ENCODE data around the gene KIF26B.
"Not testable (repeated sequence)": the region's sequence is repeated elsewhere in the genome, so short reads cannot be mapped to it uniquely, and the experiment has no call there.

Gene KIF26B

DNA sequence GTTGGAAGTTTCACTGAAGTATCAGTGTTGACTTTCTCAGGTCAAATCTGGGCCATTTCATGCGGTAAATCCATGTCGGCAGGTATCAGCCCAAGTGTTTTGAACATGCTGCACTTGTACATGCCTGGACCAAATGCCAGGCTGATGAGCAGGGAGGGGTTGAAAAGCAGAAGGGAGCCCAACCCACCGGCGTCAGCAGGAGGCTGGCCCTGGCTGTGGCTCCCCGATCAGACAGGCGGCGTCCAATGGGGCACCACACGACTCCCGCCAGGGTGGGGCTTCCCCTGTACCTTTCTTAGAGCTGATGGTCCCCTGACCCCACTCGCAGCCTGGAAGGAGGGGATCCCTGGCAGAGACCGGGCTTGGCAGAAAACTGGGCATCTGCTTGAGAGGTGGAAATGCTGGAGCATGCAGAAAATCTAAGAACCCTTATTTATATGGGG is 540.0 kb downstream of the KIF26B start:
- no peaks in the 10 kb centered on the region for H3K4me1 ChIP-seq (ENCODE audit: control insufficient read depth, insufficient read depth, low read length)
- no peaks in the 10 kb centered on the region for H3K9me3 ChIP-seq (ENCODE audit: control insufficient read depth, low read length)
- H3K27ac ChIP-seq (ENCODE audit: insufficient read depth, low read depth, low read length, poor library complexity, severe bottlenecking), result no peak overlapping the region
- H3K4me3 ChIP-seq (ENCODE audit: insufficient read depth, low read depth, low read length), result no peak overlapping the region
- H3K27me3 ChIP-seq (ENCODE audit: control insufficient read depth, insufficient read depth, low read length, poor library complexity, severe bottlenecking), result no peaks in the 10 kb centered on the region
- H3K36me3 ChIP-seq (ENCODE audit: control insufficient read depth, insufficient read depth, low read length), result no peaks in the 10 kb centered on the region
- WGBS, 2 experiments, result 76 to 77% methylated on average over 11 of the region's 11 CpGs

DNA sequence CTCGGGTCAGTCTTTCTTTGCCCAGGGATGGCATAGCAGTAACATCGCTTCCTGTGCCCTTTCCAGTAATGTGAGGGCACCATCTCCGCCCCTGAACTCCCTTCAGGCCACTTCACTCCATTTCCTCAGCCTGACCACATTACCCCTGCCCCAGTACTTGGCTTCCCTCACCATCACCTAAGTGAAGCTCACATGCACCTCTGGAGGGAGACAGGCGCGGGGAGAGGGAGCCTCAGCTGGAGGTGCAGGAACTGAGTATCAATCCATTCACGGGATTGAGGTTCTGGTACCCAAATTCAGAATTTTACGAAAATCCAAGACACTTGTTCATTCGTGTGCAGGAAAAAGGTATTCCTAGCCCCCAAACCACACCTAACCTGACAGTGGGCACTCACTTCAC is 540.4 kb downstream of the KIF26B start:
- Histone ChIP-seq H3K4me3 (ENCODE audit: insufficient read depth, low read depth, low read length) (no peak overlapping the region), H3K27me3 (ENCODE audit: control insufficient read depth, insufficient read depth, low read length, poor library complexity, severe bottlenecking) (no peaks in the 10 kb centered on the region), H3K27ac (ENCODE audit: insufficient read depth, low read depth, low read length, poor library complexity, severe bottlenecking) (no peak overlapping the region), H3K36me3 (ENCODE audit: control insufficient read depth, insufficient read depth, low read length) (no peaks in the 10 kb centered on the region), H3K4me1 (ENCODE audit: control insufficient read depth, insufficient read depth, low read length) (no peaks in the 10 kb centered on the region), H3K9me3 (ENCODE audit: control insufficient read depth, low read length) (no peaks in the 10 kb centered on the region)
- 82 to 83% methylated on average over 8 of the region's 8 CpGs for WGBS, 2 experiments

- H3K27ac ChIP-seq (ENCODE audit: insufficient read depth, low read depth, low read length, poor library complexity, severe bottlenecking); H3K4me3 ChIP-seq (ENCODE audit: insufficient read depth, low read depth, low read length); H3K4me1 ChIP-seq (ENCODE audit: control insufficient read depth, insufficient read depth, low read length); H3K27me3 ChIP-seq (ENCODE audit: control insufficient read depth, insufficient read depth, low read length, poor library complexity, severe bottlenecking); H3K36me3 ChIP-seq (ENCODE audit: control insufficient read depth, insufficient read depth, low read length); H3K9me3 ChIP-seq (ENCODE audit: control insufficient read depth, low read length): not testable (repeated sequence)
- WGBS, 2 experiments, result 94 to 96% methylated on average over 8 of the region's 11 CpGs
Measured at GRCh38 chr1:245695701-245696100, 540.9 kb downstream of the KIF26B start.

DNA sequence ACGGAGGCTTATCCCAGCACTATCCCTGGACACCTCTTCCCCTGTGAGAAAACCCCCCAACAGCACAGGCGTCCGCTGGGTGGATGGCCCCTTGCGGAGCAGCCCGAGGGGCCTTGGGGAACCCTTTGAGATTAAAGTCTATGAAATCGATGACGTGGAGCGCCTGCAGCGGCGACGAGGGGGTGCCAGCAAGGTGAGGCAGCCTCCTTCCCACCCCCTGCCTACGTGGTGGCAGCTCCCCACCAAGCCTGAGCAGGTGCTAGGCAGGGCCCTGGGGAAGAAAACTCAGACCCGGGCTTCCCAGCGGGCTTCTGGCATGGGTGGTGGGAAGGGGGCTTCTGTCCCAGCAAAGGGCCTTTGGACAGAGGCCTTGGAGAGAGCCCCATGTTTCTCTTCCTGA is 543.3 kb downstream of the KIF26B start:
- Histone ChIP-seq H3K4me1 (ENCODE audit: control insufficient read depth, insufficient read depth, low read length) (no peaks in the 10 kb centered on the region), H3K27ac (ENCODE audit: insufficient read depth, low read depth, low read length, poor library complexity, severe bottlenecking) (no peak overlapping the region), H3K9me3 (ENCODE audit: control insufficient read depth, low read length) (no peaks in the 10 kb centered on the region), H3K27me3 (ENCODE audit: control insufficient read depth, insufficient read depth, low read length, poor library complexity, severe bottlenecking) (no peaks in the 10 kb centered on the region), H3K36me3 (ENCODE audit: control insufficient read depth, insufficient read depth, low read length) (no peaks in the 10 kb centered on the region), H3K4me3 (ENCODE audit: insufficient read depth, low read depth, low read length) (no peak overlapping the region)
- 91 to 92% methylated on average over 14 of the region's 14 CpGs for WGBS, 2 experiments

- 95 to 96% methylated on average over 16 of the region's 16 CpGs for WGBS, 2 experiments
- no peak overlapping the region for H3K27ac ChIP-seq (ENCODE audit: insufficient read depth, low read depth, low read length, poor library complexity, severe bottlenecking)
- H3K36me3 ChIP-seq (ENCODE audit: control insufficient read depth, insufficient read depth, low read length), result no peaks in the 10 kb centered on the region
- H3K4me1 ChIP-seq (ENCODE audit: control insufficient read depth, insufficient read depth, low read length), result no peaks in the 10 kb centered on the region
- H3K9me3 ChIP-seq (ENCODE audit: control insufficient read depth, low read length), result no peaks in the 10 kb centered on the region
- no peaks in the 10 kb centered on the region for H3K27me3 ChIP-seq (ENCODE audit: control insufficient read depth, insufficient read depth, low read length, poor library complexity, severe bottlenecking)
- H3K4me3 ChIP-seq (ENCODE audit: insufficient read depth, low read depth, low read length), result no peak overlapping the region
Measured at GRCh38 chr1:245698860-245699259, 544.1 kb downstream of the KIF26B start.

GRCh38 chr1:245700631-245701030 is 545.8 kb downstream of the KIF26B start:
- Histone ChIP-seq H3K27ac (ENCODE audit: insufficient read depth, low read depth, low read length, poor library complexity, severe bottlenecking) (no peak overlapping the region), H3K4me3 (ENCODE audit: insufficient read depth, low read depth, low read length) (no peak overlapping the region), H3K4me1 (ENCODE audit: control insufficient read depth, insufficient read depth, low read length) (no peaks in the 10 kb centered on the region), H3K9me3 (ENCODE audit: control insufficient read depth, low read length) (no peaks in the 10 kb centered on the region), H3K36me3 (ENCODE audit: control insufficient read depth, insufficient read depth, low read length) (no peaks in the 10 kb centered on the region), H3K27me3 (ENCODE audit: control insufficient read depth, insufficient read depth, low read length, poor library complexity, severe bottlenecking) (no peaks in the 10 kb centered on the region)
- WGBS, 2 experiments, result 94 to 95% methylated on average over 13 of the region's 13 CpGs

- 95 to 97% methylated on average over 7 of the region's 7 CpGs for WGBS, 2 experiments
- H3K4me3 ChIP-seq (ENCODE audit: insufficient read depth, low read depth, low read length), result no peak overlapping the region
- no peaks in the 10 kb centered on the region for H3K4me1 ChIP-seq (ENCODE audit: control insufficient read depth, insufficient read depth, low read length)
- H3K27me3 ChIP-seq (ENCODE audit: control insufficient read depth, insufficient read depth, low read length, poor library complexity, severe bottlenecking), result no peaks in the 10 kb centered on the region
- no peak overlapping the region for H3K27ac ChIP-seq (ENCODE audit: insufficient read depth, low read depth, low read length, poor library complexity, severe bottlenecking)
- H3K9me3 ChIP-seq (ENCODE audit: control insufficient read depth, low read length), result no peaks in the 10 kb centered on the region
- H3K36me3 ChIP-seq (ENCODE audit: control insufficient read depth, insufficient read depth, low read length), result no peaks in the 10 kb centered on the region
Measured at GRCh38 chr1:245701631-245702030, 546.8 kb downstream of the KIF26B start.

DNA sequence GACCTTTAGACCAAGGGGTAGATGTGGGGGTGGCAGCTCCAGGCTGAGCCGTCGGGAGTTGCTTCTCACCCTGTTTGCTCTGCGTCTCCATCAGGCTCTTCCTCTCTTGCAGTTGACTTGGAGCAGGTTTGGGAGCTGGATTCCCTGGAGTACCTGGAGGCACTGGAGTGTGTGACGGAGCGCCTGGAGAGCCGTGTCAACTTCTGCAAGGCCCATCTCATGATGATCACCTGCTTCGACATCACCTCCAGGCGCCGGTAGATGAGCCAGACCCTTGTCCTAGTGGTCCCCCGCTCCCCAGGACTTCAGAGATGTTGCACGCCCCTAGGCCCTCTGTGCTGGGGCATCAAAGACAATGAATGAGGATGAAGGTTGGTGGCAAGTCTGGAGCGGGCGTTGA is 547.6 kb downstream of the KIF26B start:
- H3K9me3 ChIP-seq (ENCODE audit: control insufficient read depth, low read length), result no peaks in the 10 kb centered on the region
- no peaks in the 10 kb centered on the region for H3K4me1 ChIP-seq (ENCODE audit: control insufficient read depth, insufficient read depth, low read length)
- 95% methylated on average over 13 of the region's 13 CpGs for WGBS, 2 experiments
- H3K27me3 ChIP-seq (ENCODE audit: control insufficient read depth, insufficient read depth, low read length, poor library complexity, severe bottlenecking), result no peaks in the 10 kb centered on the region
- no peak overlapping the region for H3K27ac ChIP-seq (ENCODE audit: insufficient read depth, low read depth, low read length, poor library complexity, severe bottlenecking)
- no peaks in the 10 kb centered on the region for H3K36me3 ChIP-seq (ENCODE audit: control insufficient read depth, insufficient read depth, low read length)
- H3K4me3 ChIP-seq (ENCODE audit: insufficient read depth, low read depth, low read length), result no peak overlapping the region

DNA sequence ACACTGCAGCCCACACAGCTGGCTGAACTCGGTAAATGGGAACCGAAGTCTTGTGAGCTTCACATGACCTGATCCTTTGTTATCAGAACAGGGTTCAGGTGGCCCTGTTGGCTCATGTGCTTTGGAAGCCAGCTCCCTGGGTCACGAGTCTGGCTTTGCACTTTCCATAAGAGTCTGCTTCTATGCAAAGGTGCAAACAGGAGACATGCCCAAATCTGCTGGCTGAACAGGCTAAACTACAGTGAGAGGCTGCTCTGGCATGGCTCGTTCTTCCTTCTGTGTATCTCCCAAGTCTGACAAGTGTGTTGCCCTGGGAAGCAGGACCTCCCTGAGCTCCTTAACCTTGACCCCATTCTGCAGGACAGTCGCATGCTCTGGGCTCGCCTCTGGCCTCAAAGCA is 549.6 kb downstream of the KIF26B start:
- H3K4me1 ChIP-seq (ENCODE audit: control insufficient read depth, insufficient read depth, low read length), result no peaks in the 10 kb centered on the region
- H3K36me3 ChIP-seq (ENCODE audit: control insufficient read depth, insufficient read depth, low read length), result no peaks in the 10 kb centered on the region
- H3K27me3 ChIP-seq (ENCODE audit: control insufficient read depth, insufficient read depth, low read length, poor library complexity, severe bottlenecking), result no peaks in the 10 kb centered on the region
- H3K27ac ChIP-seq (ENCODE audit: insufficient read depth, low read depth, low read length, poor library complexity, severe bottlenecking), result no peak overlapping the region
- H3K9me3 ChIP-seq (ENCODE audit: control insufficient read depth, low read length), result no peaks in the 10 kb centered on the region
- 96% methylated on average over 6 of the region's 6 CpGs for WGBS, 2 experiments
- no peak overlapping the region for H3K4me3 ChIP-seq (ENCODE audit: insufficient read depth, low read depth, low read length)

- 94 to 95% methylated on average over 7 of the region's 7 CpGs for WGBS, 2 experiments
- H3K9me3 ChIP-seq (ENCODE audit: control insufficient read depth, low read length), result no peaks in the 10 kb centered on the region
- no peaks in the 10 kb centered on the region for H3K36me3 ChIP-seq (ENCODE audit: control insufficient read depth, insufficient read depth, low read length)
- no peak overlapping the region for H3K4me3 ChIP-seq (ENCODE audit: insufficient read depth, low read depth, low read length)
- H3K4me1 ChIP-seq (ENCODE audit: control insufficient read depth, insufficient read depth, low read length), result no peaks in the 10 kb centered on the region
- H3K27me3 ChIP-seq (ENCODE audit: control insufficient read depth, insufficient read depth, low read length, poor library complexity, severe bottlenecking), result no peaks in the 10 kb centered on the region
- H3K27ac ChIP-seq (ENCODE audit: insufficient read depth, low read depth, low read length, poor library complexity, severe bottlenecking), result no peak overlapping the region
Measured at GRCh38 chr1:245704765-245705164, 550.0 kb downstream of the KIF26B start.

GRCh38 chr1:245707941-245708340 is 553.2 kb downstream of the KIF26B start:
- 92 to 95% methylated on average over 5 of the region's 5 CpGs for WGBS, 2 experiments
- Histone ChIP-seq H3K4me1 (ENCODE audit: control insufficient read depth, insufficient read depth, low read length) (no peaks in the 10 kb centered on the region), H3K4me3 (ENCODE audit: insufficient read depth, low read depth, low read length) (no peak overlapping the region), H3K27me3 (ENCODE audit: control insufficient read depth, insufficient read depth, low read length, poor library complexity, severe bottlenecking) (no peaks in the 10 kb centered on the region), H3K9me3 (ENCODE audit: control insufficient read depth, low read length) (no peaks in the 10 kb centered on the region), H3K27ac (ENCODE audit: insufficient read depth, low read depth, low read length, poor library complexity, severe bottlenecking) (no peak overlapping the region), H3K36me3 (ENCODE audit: control insufficient read depth, insufficient read depth, low read length) (no peaks in the 10 kb centered on the region)
